Esophagus (tissue), 2 donors: ENCODE results near the gene MCM6. TPM values are rescaled to one million over a fixed set of nuclear protein-coding genes. Genes with fewer than 3 reads are reported as not detected.
"Not testable (repeated sequence)": the region's sequence is repeated elsewhere in the genome, so short reads cannot be mapped to it uniquely, and the experiment has no call there.

Experiments
- H3K27ac ChIP-seq, 2 donors: one replicate each; pipeline ENCODE4 v1.5.1; 2013; ENCODE audit warnings: low read depth in 2 of 2, mild to moderate bottlenecking in 2 of 2, inconsistent platforms in 1 of 2, low read length in 1 of 2, moderate library complexity in 1 of 2
- H3K27me3 ChIP-seq, 2 donors: one replicate each; pipeline ENCODE4 v1.6.1; 2013; ENCODE audit warnings: low read length in 2 of 2, control low read depth in 1 of 2, mild to moderate bottlenecking in 1 of 2; ENCODE audit not compliant: insufficient read depth in 2 of 2, control insufficient read depth in 1 of 2
- H3K36me3 ChIP-seq, 2 donors: one replicate each; pipeline ENCODE4 v1.6.1; 2013; ENCODE audit warnings: low read length in 1 of 2; ENCODE audit not compliant: control insufficient read depth in 2 of 2, insufficient read depth in 2 of 2
- H3K4me1 ChIP-seq, 2 donors: one replicate each; pipeline ENCODE4 v1.6.1; 2013; ENCODE audit warnings: low read length in 1 of 2; ENCODE audit not compliant: control insufficient read depth in 2 of 2, insufficient read depth in 2 of 2
- H3K4me3 ChIP-seq, 2 donors: one replicate each; pipeline ENCODE4 v1.5.1; 2013; ENCODE audit warnings: low read length in 2 of 2, mild to moderate bottlenecking in 2 of 2, low read depth in 1 of 2, moderate library complexity in 1 of 2
- H3K9me3 ChIP-seq, 2 donors: one replicate each; pipeline ENCODE4 v1.6.1; 2013; ENCODE audit warnings: mild to moderate bottlenecking in 2 of 2, low read depth in 1 of 2, low read length in 1 of 2, moderate library complexity in 1 of 2; ENCODE audit not compliant: control insufficient read depth in 2 of 2, insufficient read depth in 1 of 2
- WGBS, 2 donors: extraction: QIAGEN DNeasy Blood & Tissue Kit; methylation state at CpG; one replicate each; pipeline ENCODE4 v1.1.7; 2013; 5-methylcytosine and 5-hydroxymethylcytosine counted together
- polyA plus RNA-seq, 2 donors: library from polyadenylated mRNA; stranded (reverse); fragments of 200-250 nt; gene quantifications; one replicate each; pipeline ENCODE4 v1.2.3, GENCODE V29; 2013
- donor health status: healthy with polysubstance abuse.
- donor health status: Bipolar disorder and iron deficiency.

MCM6 gene
- polyA plus RNA-seq, 2 donors = 5.2 to 13.1 TPM

- Histone ChIP-seq H3K4me1 (no peaks in the 10 kb centered on the region), H3K27me3 (no peaks in the 10 kb centered on the region), H3K9me3 (no peaks in the 10 kb centered on the region), H3K36me3 (no peaks in the 10 kb centered on the region), H3K4me3 (no peak overlapping the region), H3K27ac (no peak overlapping the region)
- WGBS, 2 donors = 67 to 71% methylated on average over 3 of the region's 3 CpGs
Observed at GRCh38 chr2:135815269-135815668, 61.0 kb downstream of the MCM6 start.

- H3K36me3 ChIP-seq = no peaks in the 10 kb centered on the region
- no peaks in the 10 kb centered on the region for H3K4me1 ChIP-seq
- no peaks in the 10 kb centered on the region for H3K27me3 ChIP-seq
- no peak overlapping the region for H3K27ac ChIP-seq
- 64 to 75% methylated on average over 2 of the region's 2 CpGs for WGBS, 2 donors
- H3K4me3 ChIP-seq = no peak overlapping the region
- H3K9me3 ChIP-seq = no peaks in the 10 kb centered on the region
Observed at GRCh38 chr2:135812907-135813511, 63.2 kb downstream of the MCM6 start.

- not testable (repeated sequence) for H3K4me3 ChIP-seq, H3K9me3 ChIP-seq, H3K27me3 ChIP-seq, H3K36me3 ChIP-seq, H3K27ac ChIP-seq, H3K4me1 ChIP-seq
- 89 to 91% methylated on average over 3 of the region's 3 CpGs for WGBS, 2 donors
Observed at GRCh38 chr2:135807874-135808273, 68.4 kb downstream of the MCM6 start.

DNA sequence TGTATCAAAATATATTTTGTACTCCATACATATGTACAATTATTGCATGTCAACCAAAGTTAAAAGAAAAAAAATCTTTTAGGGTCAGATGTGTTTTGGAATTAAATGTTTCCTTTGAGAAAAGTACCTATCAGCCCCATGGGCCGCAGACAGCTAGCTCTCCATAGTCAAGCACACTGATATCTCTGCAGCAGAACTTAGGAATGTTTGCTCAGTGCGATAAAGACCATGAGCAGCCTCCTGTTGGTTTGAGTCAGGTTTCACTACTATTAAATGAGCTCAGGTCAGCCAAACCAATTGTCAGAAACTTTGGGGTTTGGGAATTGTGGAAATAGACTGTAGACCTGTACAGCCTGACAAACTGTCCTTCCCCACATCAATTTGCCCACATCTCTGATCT lies 73.0 kb downstream of the MCM6 start:
- H3K36me3 ChIP-seq = no peaks in the 10 kb centered on the region
- WGBS, 2 donors = 50 to 68% methylated on average over 2 of the region's 2 CpGs
- no peak overlapping the region for H3K27ac ChIP-seq

GRCh38 chr2:135802350-135802749 lies 73.9 kb downstream of the MCM6 start:
- Histone ChIP-seq H3K9me3 (no peaks in the 10 kb centered on the region), H3K27me3 (no peaks in the 10 kb centered on the region), H3K27ac (no peak overlapping the region), H3K36me3 (no peaks in the 10 kb centered on the region), H3K4me3 (no peak overlapping the region), H3K4me1 (no peaks in the 10 kb centered on the region)
- 65 to 67% methylated on average over 3 of the region's 3 CpGs for WGBS, 2 donors

More for the DNA sequence above, 73.0 kb downstream of the MCM6 start:
- Histone ChIP-seq H3K9me3 (no peaks in the 10 kb centered on the region), H3K4me3 (no peak overlapping the region), H3K4me1 (no peaks in the 10 kb centered on the region), H3K27me3 (no peaks in the 10 kb centered on the region)

- Histone ChIP-seq H3K36me3 (no peaks in the 10 kb centered on the region), H3K9me3 (no peaks in the 10 kb centered on the region), H3K4me1 (no peaks in the 10 kb centered on the region), H3K27ac (no peak overlapping the region), H3K27me3 (no peaks in the 10 kb centered on the region), H3K4me3 (no peak overlapping the region)
- 86 to 89% methylated on average over 9 of the region's 9 CpGs for WGBS, 2 donors
Observed at GRCh38 chr2:135800513-135801460, 75.5 kb downstream of the MCM6 start.

- H3K36me3 ChIP-seq = no peaks in the 10 kb centered on the region
- 37 to 52% methylated on average over 2 of the region's 2 CpGs for WGBS, 2 donors
Observed at GRCh38 chr2:135799738-135800137, 76.5 kb downstream of the MCM6 start.

DNA sequence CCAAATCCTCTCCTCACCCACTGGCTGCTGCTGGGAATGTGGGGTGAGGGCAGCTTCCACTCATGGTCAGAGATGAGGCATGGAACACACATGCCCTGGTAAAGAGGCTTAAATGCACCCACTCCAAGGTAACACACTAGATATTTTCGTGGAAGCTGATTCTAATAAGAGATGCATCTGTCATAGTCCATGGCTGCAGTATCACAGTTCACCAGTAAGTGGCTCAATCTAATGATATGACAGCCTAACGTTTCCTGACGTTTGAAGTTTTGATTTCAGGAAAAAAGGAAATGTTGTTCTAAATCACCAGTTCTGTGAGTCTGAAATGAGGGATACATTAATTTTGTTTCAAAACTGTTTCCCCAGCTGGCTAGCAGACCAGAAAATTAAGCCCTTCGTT lies 77.5 kb downstream of the MCM6 start:
- H3K27ac ChIP-seq = no peak overlapping the region
- no peaks in the 10 kb centered on the region for H3K4me1 ChIP-seq
- H3K36me3 ChIP-seq = no peaks in the 10 kb centered on the region
- WGBS, 2 donors = 54 to 60% methylated on average over 4 of the region's 4 CpGs
- H3K9me3 ChIP-seq = no peaks in the 10 kb centered on the region
- H3K4me3 ChIP-seq = no peak overlapping the region
- H3K27me3 ChIP-seq = no peaks in the 10 kb centered on the region

More at GRCh38 chr2:135799738-135800137, 76.5 kb downstream of the MCM6 start:
- H3K27me3 ChIP-seq = no peaks in the 10 kb centered on the region
- no peaks in the 10 kb centered on the region for H3K9me3 ChIP-seq
- H3K27ac ChIP-seq = no peak overlapping the region
- no peak overlapping the region for H3K4me3 ChIP-seq
- H3K4me1 ChIP-seq = no peaks in the 10 kb centered on the region

DNA sequence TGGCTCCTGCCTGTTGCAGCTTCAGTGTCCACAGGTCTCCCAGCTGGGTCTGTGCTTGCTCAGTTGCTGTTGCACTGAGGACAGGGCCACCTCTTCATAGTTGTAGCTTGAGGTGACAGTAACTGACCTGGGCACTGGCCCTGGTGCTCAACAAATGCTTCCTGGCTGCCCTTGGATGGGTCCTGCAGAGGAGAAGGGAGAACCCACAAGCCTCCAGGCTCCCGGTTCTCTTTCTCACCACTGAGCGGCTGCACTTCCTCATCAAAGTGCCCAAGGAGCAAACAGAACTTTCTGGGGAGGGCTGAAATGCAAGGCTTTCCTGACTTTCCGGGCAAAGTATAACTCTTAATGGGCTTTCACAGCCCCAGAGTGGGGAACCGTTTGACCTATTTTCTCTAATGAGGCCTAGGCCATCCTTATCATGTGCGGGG lies 78.0 kb downstream of the MCM6 start:
- no peak overlapping the region for H3K4me3 ChIP-seq
- no peaks in the 10 kb centered on the region for H3K9me3 ChIP-seq
- H3K27me3 ChIP-seq = no peaks in the 10 kb centered on the region
- WGBS, 2 donors = 65 to 70% methylated on average over 5 of the region's 5 CpGs
- no peaks in the 10 kb centered on the region for H3K4me1 ChIP-seq
- no peak overlapping the region for H3K27ac ChIP-seq
- no peaks in the 10 kb centered on the region for H3K36me3 ChIP-seq
